Stimulated activated effector memory CD8-positive, alpha-beta T cell treated with anti-CD3 and anti-CD28 coated beads, Interleukin-12 subunit alpha, Interleukin-12 subunit beta, amount 100 ng/mL, for 72 hours (primary cell): ENCODE data around the gene ERBB3.
"Not testable (repeated sequence)": the region's sequence is repeated elsewhere in the genome, so short reads cannot be mapped to it uniquely, and the experiment has no call there.

Experiments used
- ATAC-seq: fragments of 150-1000 bp; cut with Tn5 transposase; 2 replicates; pipeline ENCODE4 v1.10.0; 2021
- DNase-seq, 2 donors: peaks; one replicate each; pipeline ENCODE4 v3.0.0; 2021 to 2022; ENCODE audit warnings: low spot score in 2 of 2
- H3K27ac Mint-ChIP-seq: one replicate; pipeline ENCODE4 v1.8.0; 2022; ENCODE audit warnings: mild to moderate bottlenecking, mixed read lengths
- H3K36me3 Mint-ChIP-seq: one replicate; pipeline ENCODE4 v1.8.0; 2022; ENCODE audit warnings: mild to moderate bottlenecking, mixed read lengths
- H3K4me1 Mint-ChIP-seq: one replicate; pipeline ENCODE4 v1.8.0; 2022; ENCODE audit warnings: mixed read lengths
- H3K4me3 Mint-ChIP-seq: one replicate; pipeline ENCODE4 v1.8.0; 2022; ENCODE audit warnings: mild to moderate bottlenecking, mixed read lengths
- H3K9me3 Mint-ChIP-seq: one replicate; pipeline ENCODE4 v1.8.0; 2022; ENCODE audit warnings: mixed read lengths

Gene ERBB3

GRCh38 chr12:56079723-56080555, at the start of gene ERBB3:
Gene ERBB3, plus strand, starts transcription at chr12:56080165. Its CDS starts 136 bp downstream, at chr12:56080301.
- peaks cover 7% of the 10 kb centered on the region for H3K4me1 Mint-ChIP-seq
- peak within 1 kb of the TSS; percentile 79 for H3K4me3 Mint-ChIP-seq
- DNase-seq (peak; percentile 36 to 71), ATAC-seq (peak; percentile 87)
- H3K27ac Mint-ChIP-seq = no peak within 1 kb of the TSS
- no peaks in the 10 kb centered on the region for H3K36me3 Mint-ChIP-seq
- no peaks in the 10 kb centered on the region for H3K9me3 Mint-ChIP-seq

GRCh38 chr12:56031987-56032386, 48.0 kb upstream of the ERBB3 start:
- peak overlapping the region; percentile 35 for H3K27ac Mint-ChIP-seq
- H3K36me3 Mint-ChIP-seq = peaks cover 86% of the 10 kb centered on the region
- H3K9me3 Mint-ChIP-seq = no peaks in the 10 kb centered on the region
- peaks cover 30% of the 10 kb centered on the region for H3K4me1 Mint-ChIP-seq
- ATAC-seq = no peak
- no peak for DNase-seq
- H3K4me3 Mint-ChIP-seq = peak overlapping the region; percentile 6

DNA sequence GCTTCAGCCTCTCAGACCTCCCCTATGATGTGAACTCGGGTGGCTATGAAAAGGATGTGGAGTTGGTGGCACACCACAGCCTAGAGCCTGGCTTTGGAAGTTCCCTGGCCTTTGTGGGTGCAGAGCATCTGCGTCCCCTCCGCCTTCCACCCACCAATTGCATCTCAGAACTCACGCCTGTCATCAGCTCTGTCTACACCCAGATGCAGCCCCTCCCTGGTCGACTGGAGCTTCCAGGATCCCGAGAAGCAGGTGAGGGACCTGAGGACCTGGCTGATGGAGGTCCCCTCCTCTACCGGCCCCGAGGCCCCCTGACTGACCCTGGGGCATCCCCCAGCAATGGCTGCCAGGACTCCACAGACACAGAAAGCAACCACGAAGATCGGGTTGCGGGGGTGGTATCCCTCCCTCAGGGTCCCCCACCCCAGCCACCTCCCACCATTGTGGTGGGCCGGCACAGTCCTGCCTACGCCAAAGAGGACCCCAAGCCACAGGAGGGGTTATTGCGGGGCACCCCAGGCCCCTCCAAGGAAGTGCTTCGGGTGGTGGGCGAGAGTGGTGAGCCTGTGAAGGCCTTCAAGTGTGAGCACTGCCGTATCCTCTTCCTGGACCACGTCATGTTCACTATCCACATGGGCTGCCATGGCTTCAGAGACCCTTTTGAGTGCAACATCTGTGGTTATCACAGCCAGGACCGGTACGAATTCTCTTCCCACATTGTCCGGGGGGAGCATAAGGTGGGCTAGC, 45.2 kb upstream of the ERBB3 start:
- peak; percentile 80 for ATAC-seq
- no peak overlapping the region for H3K4me3 Mint-ChIP-seq

GRCh38 chr12:56037161-56037560, 42.8 kb upstream of the ERBB3 start:
- Mint-ChIP-seq H3K4me1 (peaks cover 36% of the 10 kb centered on the region), H3K27ac (no peak overlapping the region), H3K4me3 (no peak overlapping the region), H3K36me3 (peaks cover 56% of the 10 kb centered on the region), H3K9me3 (no peaks in the 10 kb centered on the region)
- no peak for ATAC-seq
- DNase-seq = no peak

More for the DNA sequence above, 45.2 kb upstream of the ERBB3 start:
- Mint-ChIP-seq H3K27ac (peak overlapping the region; percentile 55), H3K4me1 (peaks cover 24% of the 10 kb centered on the region), H3K36me3 (peaks cover 63% of the 10 kb centered on the region), H3K9me3 (no peaks in the 10 kb centered on the region)
- DNase-seq = no peak

DNA sequence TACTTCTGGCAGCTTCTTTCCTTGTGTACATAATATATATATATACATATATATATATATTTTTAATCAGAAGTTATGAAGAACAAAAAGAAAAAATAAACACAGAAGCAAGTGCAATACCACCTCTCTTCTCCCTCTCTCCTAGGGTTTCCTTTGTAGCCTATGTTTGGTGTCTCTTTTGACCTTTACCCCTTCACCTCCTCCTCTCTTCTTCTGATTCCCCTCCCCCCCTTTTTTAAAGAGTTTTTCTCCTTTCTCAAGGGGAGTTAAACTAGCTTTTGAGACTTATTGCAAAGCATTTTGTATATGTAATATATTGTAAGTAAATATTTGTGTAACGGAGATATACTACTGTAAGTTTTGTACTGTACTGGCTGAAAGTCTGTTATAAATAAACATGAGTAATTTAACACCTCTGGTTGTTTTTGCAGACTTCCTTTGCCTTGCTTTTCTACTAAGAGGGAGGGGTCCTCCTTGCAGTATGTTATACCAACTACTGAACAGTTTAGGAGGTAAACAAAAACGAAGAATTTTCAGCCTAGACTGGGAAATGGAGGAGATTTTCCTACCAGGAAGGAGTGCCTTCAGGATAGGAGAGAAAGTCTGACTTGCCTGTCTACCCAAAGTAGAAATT, 41.8 kb upstream of the ERBB3 start:
- Mint-ChIP-seq H3K36me3 (peaks cover 56% of the 10 kb centered on the region), H3K4me1 (peaks cover 40% of the 10 kb centered on the region), H3K9me3 (no peaks in the 10 kb centered on the region), H3K4me3 (no peak overlapping the region), H3K27ac (no peak overlapping the region)
- DNase-seq = no peak
- no peak for ATAC-seq

DNA sequence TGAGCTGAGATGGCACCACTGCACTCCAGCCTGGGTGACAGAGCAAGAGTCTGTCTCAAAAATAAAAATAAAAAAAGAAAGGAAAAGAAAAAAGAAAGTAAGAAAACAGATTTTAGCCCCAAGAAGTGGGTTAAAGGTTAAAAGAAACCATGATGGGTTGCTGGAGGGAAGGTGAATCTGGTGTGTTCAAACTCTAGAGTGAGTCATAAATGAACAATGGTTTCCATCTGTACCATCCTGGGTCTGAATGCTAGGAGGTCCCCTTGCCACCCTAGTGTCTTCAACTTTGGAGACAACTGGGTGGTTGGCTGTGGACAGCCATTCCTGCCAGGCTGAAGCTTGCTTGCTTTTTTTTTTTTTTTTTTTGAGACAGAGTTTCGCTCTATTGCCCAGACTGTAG, 39.8 kb upstream of the ERBB3 start:
- Mint-ChIP-seq H3K9me3 (no peaks in the 10 kb centered on the region), H3K4me1 (peaks cover 37% of the 10 kb centered on the region), H3K4me3 (peak overlapping the region; percentile 96), H3K27ac (peak overlapping the region; percentile 99), H3K36me3 (peaks cover 60% of the 10 kb centered on the region)
- DNase-seq (no peak), ATAC-seq (peak; percentile 60)

- DNase-seq (no peak), ATAC-seq (no peak)
- Mint-ChIP-seq H3K4me3 (peak overlapping the region; percentile 96), H3K36me3 (peaks cover 61% of the 10 kb centered on the region), H3K27ac (peak overlapping the region; percentile 99), H3K9me3 (no peaks in the 10 kb centered on the region), H3K4me1 (peaks cover 31% of the 10 kb centered on the region)
These were observed 38.9 kb upstream of the ERBB3 start for GRCh38 chr12:56040963-56041551.

DNA sequence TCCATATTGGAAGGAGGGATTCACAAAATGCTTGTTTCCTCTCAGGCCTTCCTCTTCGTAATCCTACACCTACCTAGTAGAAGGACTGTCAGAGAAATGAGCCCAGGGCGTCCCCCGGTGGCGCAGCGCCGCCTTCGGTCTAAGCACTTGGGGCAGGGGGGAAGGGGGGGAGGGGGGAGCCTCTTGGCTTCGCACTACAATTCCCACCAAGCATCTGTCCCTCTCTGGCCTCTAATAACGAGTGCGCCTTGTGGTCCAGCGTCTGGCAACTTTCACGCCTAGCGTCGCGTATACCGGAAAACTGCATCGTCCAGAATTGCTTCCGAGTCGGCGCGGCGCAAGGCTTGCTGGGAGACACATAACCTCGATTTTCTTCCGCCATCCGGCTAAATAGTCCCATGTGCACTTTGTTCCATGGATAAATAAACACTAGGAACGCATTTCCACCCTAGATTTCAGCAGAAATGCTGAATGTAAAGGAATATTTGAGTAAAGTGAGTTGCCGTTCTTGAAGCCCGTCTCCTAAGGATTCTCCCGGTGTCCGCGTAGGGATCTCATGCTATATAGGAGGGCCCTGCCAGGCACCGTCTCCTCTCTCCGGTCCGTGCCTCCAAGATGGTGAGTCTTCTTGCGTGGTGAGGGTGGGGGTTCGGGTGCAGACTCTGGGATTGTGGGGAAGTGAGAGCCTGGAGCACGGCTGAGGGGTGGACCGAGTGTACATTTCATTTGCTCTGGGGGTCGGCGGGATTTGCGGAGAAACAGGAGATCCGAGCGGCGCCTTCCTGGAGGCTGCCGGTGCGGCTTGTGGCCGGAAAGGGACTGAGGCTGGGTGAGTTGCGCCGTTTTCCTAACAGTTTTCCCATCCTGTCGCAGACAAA, 38.2 kb upstream of the ERBB3 start, which contains the start of gene RPS26:
Gene RPS26 (plus strand): TSS at position 367 of the 878 bp plus-strand sequence. CDS start 249 bp downstream, at position 616.
- DNase-seq (peak; percentile 73 to 93), ATAC-seq (peak; percentile 91)
- H3K9me3 Mint-ChIP-seq = no peaks in the 10 kb centered on the region
- peaks cover 60% of the 10 kb centered on the region for H3K36me3 Mint-ChIP-seq
- H3K4me1 Mint-ChIP-seq = peaks cover 38% of the 10 kb centered on the region
- peak within 1 kb of the TSS; percentile 96 for H3K4me3 Mint-ChIP-seq
- H3K27ac Mint-ChIP-seq = peak within 1 kb of the TSS; percentile 99

GRCh38 chr12:56042430-56042813, 37.5 kb upstream of the ERBB3 start:
- not testable (repeated sequence) for H3K9me3 Mint-ChIP-seq, ATAC-seq, DNase-seq
- Mint-ChIP-seq H3K4me3 (peak overlapping the region; percentile 96), H3K36me3 (peaks cover 58% of the 10 kb centered on the region), H3K4me1 (peaks cover 38% of the 10 kb centered on the region), H3K27ac (peak overlapping the region; percentile 99)

DNA sequence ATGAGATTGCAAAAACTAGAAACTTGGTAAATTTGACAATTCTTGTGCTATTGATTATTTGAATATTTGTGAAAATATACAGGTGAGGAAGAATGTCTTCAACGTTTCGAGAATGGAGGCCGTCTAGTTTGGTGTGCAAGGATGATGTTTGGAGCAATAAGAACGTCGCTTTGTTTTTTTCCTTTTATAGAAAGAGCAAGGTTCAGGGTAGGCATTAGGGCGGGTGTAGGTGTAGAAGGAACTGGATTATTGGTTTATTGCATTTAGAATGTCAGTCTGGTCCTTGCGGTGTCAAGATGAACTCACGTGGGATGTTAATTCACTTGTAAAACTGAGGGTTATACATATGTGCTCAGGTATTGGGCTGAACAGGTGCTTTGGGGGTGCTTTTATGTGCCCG, 37.1 kb upstream of the ERBB3 start:
- ATAC-seq = no peak
- H3K4me3 Mint-ChIP-seq = peak overlapping the region; percentile 96
- peaks cover 38% of the 10 kb centered on the region for H3K4me1 Mint-ChIP-seq
- H3K36me3 Mint-ChIP-seq = peaks cover 54% of the 10 kb centered on the region
- no peaks in the 10 kb centered on the region for H3K9me3 Mint-ChIP-seq
- no peak for DNase-seq
- peak overlapping the region; percentile 99 for H3K27ac Mint-ChIP-seq

DNA sequence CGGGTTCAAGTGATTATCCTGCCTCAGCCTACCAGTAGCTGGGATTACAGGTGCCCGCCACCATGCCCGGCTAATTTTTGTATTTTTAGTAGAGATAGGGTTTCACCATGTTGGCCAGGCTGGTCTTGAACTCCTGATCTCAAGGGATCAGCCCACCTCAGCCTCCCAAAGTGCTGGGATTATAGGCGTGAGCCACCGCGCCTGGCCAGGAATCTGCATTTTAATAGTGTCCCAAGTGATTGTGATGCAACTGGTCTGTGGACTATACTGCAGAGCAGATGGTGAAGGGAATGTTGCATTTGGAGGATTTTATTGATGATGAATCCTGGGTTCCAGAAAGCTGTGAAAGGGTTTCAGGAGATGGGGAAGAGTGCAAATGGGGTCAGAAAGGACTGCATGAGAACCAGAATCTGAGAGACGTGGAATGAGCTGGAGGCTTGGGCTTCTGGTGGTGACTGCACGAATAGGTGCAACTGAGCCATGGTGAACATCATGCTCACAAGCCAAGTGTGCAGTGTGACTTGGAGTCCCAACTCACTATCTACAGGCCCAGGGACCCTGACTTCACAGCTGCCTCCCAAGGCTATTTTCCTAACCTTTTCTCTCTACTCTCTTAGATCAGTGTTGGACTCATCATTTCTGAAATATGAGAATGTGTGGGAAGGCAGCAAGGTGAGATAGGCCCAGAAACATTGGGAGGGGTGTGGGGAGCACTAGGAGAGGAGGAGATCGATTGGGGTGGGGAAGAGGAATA, 33.8 kb upstream of the ERBB3 start:
- peaks cover 31% of the 10 kb centered on the region for H3K4me1 Mint-ChIP-seq
- no peaks in the 10 kb centered on the region for H3K9me3 Mint-ChIP-seq
- H3K36me3 Mint-ChIP-seq = peaks cover 53% of the 10 kb centered on the region
- H3K27ac Mint-ChIP-seq = no peak overlapping the region
- no peak overlapping the region for H3K4me3 Mint-ChIP-seq
- DNase-seq (no peak), ATAC-seq (no peak)

DNA sequence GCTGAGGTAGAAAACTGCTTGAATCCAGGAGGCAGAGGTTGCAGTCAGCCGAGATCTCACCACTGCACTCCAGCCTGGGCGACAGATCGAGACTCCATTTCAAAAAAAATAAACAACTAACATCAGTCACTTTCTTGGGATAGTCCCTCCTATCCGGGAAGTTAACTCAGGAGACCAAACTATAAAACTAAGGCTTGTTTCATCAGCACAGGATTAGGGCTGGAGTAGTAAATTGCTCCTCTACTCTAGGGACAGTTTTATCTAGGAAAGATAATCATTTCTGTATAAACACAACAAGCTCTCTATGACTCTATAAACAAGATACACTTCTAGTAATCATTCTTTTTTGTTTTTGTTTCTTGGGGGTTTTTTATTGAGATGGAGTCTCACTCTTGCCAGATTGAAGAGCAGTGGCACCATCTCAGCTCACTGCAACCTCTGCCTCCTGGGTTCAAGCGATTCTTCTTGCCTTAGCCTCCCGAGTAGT, 26.5 kb upstream of the ERBB3 start:
- ATAC-seq (no peak), DNase-seq (no peak)
- Mint-ChIP-seq H3K4me1 (peaks cover 7% of the 10 kb centered on the region), H3K36me3 (no peaks in the 10 kb centered on the region), H3K4me3 (no peak overlapping the region), H3K27ac (no peak overlapping the region), H3K9me3 (no peaks in the 10 kb centered on the region)

DNA sequence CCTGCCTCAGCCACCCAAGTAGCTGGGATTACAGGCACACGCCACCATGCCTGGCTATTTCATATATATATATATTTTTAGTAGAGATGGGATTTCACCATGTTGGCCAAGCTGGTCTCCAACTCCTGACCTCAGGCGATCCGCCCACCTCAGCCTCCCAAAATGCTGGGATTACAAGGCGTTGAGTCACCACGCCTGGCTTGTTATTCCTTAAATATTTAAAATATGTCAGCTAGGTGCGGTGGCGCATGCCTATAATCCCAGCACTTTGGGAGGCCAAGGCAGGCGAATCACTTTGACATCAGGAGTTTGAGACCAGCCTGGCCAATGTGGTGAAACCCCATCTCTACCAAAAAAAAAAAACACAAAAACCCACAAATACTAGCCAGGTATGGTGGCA, 20.0 kb upstream of the ERBB3 start:
- not testable (repeated sequence) for H3K4me1 Mint-ChIP-seq, ATAC-seq, DNase-seq, H3K4me3 Mint-ChIP-seq, H3K36me3 Mint-ChIP-seq, H3K27ac Mint-ChIP-seq, H3K9me3 Mint-ChIP-seq
